Bone marrow (tissue), 2 donors: Measurements from ENCODE around the gene CNTNAP5.

ENCODE experiments used
- DNase-seq, 2 donors: peaks; one replicate each; lab custom pipeline; 2025; lab: John Stamatoyannopoulos, UW

Gene CNTNAP5

DNA sequence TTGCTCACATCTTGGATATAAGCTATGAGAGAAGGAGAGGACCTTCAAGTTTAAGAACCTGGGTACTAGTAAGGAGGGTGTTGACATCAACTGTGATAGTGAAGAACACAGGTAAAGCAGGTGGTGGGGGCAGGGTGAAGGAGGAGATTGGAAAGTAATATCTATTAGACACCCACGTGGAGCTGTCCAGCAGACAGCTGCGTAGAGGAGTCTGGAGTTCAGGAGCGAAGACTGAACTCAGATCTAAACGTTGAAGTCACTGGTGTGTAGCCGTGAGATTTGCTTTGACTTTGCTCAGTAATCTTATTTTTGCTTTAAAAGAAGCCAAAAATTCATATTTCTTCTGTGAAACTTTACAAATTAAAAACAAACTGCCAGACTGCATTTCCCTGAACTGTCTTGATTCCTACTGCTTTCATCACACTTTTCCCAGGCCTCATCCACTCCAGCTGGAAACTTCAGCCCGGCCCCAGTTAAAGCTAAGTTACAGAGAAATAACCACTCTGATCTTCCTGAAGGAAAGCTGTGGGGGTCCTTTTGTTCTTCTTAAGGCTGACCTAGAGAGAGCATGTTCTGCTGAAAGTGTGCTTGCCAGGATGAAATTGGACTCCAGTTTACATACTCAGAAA, 533.3 kb downstream of the CNTNAP5 start:
- DNase-seq = no peak

DNA sequence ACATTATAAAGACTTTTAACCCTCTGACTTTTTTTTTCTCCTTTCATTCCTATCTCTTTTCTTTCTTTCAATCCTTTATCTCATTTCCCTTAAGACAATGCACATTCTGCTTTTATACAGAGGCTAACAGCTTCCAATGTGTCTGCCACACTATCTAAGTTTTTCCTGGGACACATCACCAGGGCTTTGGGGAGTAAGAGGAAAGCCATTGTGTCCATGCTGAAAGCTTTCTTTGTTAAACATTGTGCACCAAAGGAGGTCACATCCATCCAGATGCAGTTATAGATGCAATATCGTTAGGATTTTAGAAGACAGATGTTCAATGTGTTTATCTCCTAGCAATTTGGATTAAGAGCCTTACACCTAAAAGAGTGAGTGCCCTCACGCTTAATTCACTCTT, 534.1 kb downstream of the CNTNAP5 start:
- no peak for DNase-seq

DNA sequence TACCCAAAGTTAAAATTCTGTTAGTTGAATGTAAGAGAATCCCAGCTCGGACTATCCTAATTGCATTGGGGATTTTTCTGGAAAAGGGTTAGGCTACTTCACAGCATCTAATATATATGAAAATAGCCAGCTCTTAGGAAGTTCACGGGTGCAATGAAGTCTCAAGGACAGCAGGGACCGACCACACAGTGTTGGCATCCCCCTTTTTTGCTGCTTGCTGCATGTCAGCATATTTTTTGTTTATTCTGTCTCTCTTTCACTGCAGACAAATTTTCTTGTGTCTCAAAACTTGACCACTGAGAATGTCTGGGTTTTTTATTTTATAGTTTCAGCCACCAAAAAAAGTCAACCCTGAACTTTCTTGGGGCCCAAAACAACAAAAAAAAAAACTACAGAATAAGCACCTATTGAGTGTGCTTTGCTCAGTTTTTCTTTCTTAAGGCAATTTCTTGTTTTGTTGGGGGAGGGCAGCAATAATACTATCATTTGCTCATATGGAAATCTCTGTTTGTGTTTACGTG, 535.6 kb downstream of the CNTNAP5 start:
- no peak for DNase-seq

DNA sequence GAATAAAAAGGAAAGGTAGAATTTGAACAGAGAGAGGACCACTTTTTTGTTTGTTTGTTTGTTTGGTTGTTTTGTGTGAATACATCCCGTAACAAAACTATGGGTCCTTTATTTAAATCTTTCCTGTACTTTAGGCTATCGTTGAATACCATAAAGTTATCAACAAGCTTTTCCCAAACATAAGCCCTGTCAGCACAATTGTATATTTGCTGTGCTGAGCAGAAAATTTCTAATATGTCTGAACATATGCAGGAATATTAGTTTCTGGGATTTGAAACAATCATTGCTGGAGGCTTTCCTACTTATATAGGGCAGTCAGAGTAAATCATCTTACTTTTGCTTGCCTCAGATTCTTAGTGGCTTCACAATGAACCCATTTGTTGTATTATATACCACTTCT, 536.4 kb downstream of the CNTNAP5 start:
- no peak for DNase-seq

DNA sequence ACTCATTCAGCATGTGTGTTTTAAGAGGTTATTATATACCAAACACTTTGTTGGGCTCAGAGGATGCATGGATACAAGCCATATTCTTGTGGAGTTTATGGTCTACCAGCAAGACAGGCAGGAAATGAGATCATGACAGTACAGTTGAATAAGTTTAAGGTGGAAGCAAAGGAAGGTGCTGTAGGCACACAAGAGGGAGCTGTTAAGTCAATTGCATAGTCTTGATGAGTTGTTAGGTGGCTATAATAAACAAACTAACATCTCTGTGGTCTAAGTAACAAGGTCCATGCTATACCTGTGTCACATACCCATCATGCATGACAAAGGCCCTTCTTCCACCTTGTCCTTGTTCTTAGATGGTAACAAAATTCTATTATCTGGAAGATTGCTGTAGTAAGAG, 538.3 kb downstream of the CNTNAP5 start:
- DNase-seq = no peak

DNA sequence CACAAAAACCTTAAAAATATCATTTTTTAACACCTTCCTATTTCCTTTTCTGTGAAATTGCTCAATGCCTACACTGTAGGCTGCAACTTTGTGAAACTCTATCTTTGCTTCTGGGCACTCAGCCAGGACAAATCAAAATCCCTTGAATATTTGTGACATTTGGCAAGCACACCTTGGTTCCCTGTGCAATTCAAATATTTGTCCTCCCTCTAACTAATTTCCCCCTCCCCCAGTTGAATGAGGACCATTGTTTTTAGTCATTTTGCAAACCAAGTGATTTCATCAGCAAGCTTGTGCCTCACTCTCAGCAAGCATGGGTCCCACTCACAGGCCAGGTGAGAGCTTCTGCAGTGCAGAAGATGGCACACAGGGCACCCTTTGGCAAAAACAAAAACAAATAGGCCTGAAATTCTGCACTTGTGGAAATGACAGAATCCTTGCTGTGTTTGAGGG, 541.5 kb downstream of the CNTNAP5 start:
- no peak for DNase-seq

DNA sequence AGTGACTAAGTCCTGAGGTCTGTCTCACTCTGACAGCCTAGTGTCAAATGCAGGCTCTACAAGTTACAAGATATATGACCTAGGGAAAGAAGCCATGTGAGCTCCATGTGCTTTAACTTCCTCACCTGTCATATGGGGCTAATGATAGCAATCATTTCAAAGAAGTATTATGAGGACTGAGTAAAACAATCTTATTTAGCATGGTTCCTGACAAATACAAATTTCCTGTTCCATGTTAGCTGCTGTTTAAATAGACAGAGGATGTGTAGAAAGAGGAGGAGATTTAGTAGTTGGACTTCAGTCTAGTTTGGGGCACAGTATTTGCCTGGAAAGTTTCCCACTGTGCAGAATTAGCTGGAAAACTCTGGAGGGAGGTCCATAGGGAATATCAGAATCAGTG, 545.8 kb downstream of the CNTNAP5 start:
- no peak for DNase-seq

DNA sequence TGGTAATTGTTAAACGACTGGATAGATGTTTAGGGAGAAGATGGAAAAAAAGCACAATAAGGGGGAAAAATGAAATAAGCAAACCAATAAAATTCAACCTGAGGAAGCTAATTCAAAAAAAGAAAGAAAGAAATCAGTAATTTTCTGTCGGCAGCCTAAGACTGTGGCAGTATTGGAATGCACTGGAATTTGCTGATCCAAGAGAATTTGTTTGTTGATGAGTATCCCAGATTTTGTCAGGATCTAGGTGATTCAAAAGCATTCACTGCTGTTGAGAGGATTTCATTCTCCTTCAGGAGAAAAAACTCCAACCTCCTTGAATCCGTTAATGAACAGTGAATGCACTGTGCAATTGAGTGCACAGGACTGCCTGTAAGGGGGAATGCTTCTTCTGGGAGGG, 546.7 kb downstream of the CNTNAP5 start:
- no peak for DNase-seq

DNA sequence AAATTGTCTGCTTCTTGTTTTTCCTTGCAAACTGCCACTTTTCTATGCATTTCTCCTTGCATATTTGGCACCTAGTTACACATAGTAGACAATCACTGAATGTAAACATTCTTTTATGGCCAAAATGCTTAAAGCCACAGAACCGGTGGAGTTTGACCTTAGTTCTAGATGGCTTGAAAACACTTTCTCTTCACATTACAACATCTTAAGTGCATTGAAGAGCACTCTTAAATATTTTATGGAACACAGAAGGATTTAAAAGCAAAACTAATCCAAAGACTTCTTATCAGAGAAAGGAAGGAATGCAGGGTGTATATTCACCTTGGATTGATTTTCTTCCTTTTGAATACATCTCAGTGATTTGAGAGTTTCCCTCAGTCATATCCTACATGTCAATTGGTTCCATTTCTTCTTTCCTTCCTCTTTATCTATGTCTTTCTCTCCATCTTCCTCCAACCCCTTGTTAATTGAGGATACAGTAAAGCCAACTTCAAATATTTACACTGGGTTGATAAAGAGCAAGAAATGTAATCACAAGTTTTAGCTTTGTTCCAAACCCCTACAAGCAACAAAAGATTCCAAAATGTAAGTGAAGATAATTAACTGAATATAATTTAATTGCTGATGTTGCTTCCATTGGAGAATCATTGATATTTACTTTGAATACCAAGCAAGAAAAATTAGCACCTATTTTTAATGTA, 548.0 kb downstream of the CNTNAP5 start:
- DNase-seq = no peak

DNA sequence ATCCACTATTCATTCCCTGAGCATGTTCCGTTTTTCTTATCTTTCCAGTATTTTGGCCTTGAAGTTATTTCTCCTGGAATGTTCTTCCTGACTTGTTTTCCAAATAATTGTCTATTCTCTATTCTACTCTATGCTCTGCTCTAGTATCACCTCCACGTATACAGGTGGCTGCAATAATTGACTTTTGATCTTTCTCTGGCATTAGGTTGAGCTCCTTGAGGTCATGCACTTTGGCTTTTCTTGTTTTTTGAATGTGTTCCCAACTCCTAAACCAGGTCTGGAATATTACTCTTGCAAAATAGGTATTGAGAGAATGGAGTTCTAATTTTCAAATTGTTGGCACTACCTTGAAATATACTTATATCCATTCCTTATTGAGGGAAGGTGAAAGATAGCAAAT, 550.4 kb downstream of the CNTNAP5 start:
- DNase-seq = no peak

DNA sequence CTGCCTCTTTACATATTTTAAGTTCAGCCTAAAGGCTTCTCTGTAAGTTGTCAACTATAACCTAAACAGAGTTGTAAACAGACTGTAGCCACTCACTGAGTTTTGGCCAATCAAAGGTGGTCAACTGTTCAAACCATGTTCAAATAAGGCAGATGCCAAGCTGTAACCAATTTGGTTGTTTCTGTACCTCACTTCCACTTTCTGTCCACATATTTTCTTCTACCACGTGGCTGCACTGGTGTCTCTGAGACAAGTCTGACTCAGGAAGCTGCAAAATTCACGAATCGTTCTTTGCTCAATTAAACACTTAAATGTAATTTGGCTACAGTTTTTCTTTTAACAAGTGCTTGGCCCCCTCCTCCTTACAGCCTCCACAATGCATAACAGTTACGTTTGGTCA, 555.2 kb downstream of the CNTNAP5 start:
- DNase-seq = no peak

DNA sequence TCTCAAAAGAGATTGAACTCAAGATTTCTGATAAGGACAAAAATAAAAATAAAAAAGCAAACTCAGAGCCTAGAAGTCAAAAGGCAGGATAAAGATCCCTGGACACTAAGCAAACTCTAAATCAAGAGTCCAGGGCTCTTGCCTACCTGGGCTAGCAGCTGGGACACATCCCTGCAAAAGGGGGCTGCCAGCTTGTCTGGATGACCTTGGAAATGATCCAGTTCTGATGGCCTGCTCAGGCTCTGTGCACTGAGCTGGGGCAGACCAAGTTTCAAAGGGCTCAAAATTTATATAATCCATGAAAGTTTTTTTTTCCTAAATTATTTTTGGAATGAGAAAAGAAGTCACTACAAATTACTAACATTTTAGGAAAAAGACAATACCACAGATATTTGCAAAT, 557.3 kb downstream of the CNTNAP5 start:
- no peak for DNase-seq

DNA sequence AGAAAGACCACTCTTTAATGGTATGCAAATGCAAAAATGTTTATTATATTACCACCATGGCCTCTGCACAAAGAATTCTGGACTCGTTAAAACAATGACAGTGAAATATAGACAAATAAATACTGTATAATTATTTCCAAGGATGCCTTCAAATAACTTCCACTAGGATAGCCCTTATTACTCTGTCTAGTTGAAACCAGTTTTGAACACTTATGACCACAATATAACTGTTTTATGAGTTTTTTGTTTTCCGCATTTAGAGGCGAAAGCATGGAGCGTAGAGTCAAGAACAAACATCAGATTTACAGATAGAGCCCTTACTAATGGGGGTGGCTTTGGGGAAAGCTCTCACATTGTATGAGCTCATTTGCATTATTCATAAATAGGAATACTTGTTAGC, 559.5 kb downstream of the CNTNAP5 start:
- no peak for DNase-seq

DNA sequence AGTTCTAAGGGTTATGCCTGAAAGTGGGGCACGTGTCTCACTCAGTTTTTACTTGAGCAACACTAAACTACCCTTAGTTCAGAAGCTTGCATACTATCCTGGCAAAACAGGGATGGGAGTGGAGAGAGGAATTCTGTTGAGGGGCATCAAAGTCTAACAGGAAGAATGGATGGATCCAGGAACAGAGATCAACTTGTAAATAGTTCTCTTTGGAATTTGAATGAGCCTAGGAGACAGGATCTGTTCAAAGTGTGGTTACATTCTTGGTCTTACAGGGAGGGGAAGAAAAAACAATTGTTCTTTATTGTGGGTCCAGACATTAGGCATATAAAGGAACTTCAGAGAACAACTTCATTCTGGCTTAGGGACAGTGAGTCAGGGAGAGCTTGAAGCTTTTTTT, 560.2 kb downstream of the CNTNAP5 start:
- DNase-seq = no peak

DNA sequence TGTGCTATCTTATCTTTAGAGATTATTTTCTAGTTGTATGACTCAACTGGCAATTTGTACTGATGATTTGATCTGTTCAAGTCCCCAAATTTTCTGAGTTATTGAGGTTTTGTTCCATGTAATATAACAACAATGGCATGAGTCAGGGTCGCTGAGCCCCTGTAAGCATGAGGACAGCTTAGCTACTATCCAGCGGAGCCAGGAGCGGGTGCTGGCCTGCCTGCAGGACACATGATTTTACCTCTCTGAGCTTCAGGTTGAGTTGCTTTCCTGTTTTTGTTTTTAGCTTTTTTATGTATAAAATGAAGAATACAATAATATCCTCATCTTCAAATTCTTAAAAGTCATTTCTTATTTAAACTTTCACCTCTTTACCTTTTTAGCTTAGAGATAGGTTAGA, 561.1 kb downstream of the CNTNAP5 start:
- DNase-seq = no peak

DNA sequence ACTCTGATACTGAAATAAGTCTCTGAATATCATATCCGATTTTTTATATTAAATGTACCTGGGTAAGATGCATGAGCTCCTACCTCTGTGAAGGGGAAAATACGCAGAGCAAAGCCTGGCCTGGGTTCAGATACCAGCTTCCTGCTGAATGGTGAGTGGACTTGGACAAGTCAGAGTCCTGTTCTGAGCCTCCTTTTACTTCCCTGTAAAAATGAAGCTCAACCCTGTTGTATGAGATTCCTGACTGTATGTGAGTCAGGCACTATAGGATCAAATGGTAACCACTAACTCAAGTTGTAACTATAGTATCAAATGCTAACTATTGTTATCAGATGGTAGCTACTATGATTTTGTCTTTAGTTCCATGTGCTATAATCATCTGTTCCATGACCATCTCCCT, 561.7 kb downstream of the CNTNAP5 start:
- no peak for DNase-seq

DNA sequence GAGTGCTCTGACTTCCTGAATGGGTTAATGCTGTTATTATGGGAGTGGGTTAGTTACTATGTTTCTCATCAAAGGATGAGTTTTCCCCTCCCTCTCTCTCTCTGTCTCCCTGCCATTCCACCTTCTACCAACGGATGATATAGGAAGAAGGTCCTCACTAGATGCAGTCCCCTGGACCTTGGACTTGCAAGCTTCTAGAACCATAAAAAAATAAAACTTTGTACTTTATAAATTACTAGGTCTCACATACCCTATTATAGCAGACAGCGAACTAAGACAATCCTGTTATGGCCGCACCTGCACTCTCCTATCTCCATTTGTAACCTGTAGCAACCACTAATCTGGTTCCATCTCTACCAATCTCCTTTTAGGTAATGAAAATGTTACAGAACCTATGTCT, 564.9 kb downstream of the CNTNAP5 start:
- DNase-seq = no peak

DNA sequence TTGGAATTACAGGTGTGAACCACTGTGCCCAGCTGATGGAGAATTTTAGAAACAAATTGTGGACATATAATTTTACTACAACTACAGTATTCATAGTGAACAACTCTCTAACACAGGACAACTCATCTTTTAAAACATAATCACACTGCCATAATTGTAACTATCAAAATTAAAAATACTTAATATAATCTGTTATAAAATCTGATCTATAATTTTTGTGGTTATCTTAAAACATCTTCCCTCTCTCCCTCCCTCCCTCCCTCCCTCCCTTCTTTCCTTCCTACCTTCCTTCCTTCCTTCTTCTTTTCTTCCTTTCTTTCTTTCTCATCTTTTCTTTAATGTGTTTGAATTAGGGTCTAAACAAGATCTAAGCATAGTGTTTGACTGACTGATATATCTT, 577.7 kb downstream of the CNTNAP5 start:
- no peak for DNase-seq

DNA sequence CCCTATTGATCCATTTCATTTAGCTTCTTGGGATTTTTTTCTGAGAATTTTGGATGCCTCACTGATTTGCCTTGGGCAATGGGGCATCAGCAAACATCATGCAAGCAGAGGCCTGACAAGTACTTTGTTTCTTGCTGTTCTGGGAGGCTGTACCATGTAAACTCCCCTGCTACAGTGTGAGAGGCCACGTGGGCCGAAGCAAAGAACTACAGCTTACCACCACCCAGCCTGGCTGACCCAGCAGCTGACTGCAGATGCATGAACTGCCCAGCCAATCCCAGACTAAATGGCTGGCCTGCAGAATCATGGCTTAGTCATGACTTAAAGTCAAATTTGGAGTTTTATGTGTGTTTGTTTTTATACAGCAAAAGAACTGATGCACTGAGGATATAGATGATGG, 579.9 kb downstream of the CNTNAP5 start:
- no peak for DNase-seq

DNA sequence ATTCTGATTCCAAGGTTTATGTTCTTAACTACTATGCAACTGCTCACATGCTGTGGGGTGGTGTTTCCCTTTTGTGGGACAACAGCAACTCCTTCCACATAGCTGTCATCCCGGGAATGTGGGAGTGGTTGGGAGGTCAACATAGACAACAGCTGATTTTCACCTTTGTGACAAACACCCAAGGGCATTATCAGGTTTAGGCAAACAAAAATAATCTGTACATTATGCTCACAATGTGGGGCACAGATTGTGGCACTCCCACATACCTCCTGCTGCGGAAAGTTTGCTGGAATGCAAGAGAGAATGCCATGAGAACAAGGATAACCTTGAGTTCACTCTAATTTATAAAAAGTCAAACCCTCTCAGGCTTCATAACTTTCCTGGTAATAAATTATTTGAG, 582.6 kb downstream of the CNTNAP5 start:
- no peak for DNase-seq

DNA sequence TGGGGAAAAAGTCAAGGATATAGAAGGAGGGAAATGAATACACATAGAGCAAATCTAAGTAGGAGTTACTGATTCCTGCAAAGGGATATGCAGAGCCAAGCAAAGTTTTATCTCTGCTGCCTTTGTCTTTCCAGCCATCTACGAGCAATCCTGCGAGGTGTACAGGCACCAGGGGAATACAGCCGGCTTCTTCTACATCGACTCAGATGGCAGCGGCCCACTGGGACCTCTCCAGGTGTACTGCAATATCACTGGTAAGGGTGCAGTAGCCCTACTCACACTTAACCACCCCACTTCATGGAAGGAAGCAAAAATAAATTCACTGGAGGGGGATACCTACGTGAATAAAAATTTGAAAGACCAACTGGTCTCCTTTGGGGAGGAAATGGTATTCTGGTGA, 584.6 kb downstream of the CNTNAP5 start:
- DNase-seq = no peak

DNA sequence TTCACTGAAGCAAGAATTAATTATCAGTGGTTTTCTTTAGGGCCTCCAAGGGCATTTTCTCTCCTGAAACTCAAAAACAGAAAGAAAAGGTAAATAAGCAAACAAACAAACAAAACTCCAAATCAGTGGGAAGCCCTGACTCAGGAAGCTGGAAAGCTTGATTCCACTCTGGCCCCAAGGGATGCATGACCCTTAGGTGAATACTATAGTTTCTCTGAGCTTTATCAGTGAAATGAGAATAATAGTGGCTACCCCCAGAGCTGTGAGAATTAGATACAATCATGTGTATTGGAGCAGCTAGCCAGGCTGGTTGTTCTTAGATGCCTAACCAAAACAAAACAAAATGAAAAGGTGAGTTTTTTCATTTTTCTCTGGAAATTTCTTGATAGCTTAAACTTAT, 585.1 kb downstream of the CNTNAP5 start:
- DNase-seq = no peak

DNA sequence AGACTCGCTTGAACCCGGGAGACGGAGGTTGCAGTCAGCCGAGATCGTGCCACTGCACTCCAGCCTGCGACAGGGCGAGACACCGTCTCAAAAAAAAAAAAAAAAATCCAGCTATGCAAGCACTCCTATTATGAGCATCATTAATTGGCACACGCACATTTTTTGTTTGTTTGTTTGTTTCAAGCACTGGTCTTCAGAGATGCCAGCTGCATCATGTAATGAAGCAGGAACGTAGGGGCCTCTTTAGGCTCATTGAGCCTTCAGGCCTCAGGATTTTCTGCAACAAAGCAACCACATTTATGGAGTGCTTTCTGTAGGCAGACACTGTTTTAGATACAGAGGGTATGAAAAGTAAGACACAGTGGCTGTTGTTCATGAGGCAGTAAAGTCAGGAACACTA, 585.8 kb downstream of the CNTNAP5 start:
- DNase-seq = no peak

DNA sequence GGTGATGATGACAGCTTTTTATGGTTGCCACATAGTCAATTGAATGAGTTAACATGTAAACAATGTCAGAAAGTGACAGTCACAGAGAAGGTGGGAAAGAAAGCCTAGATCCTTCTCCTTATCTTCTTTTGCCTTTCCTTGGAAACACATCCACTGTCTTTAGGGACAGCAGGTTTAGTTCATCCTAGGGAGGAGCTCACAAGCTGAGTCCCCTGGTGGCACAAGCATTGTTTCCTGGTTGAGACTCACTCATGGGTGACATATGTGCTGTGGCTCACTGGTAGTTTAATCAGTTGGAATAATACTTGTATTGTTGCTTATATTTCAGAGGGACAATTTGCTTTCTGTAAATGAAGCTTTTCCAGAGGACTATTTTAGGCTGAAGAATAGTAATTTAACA, 598.5 kb downstream of the CNTNAP5 start:
- no peak for DNase-seq
